ENCODE data around the gene SMIM36. TPM values are rescaled to one million over a fixed set of nuclear protein-coding genes. Genes with fewer than 3 reads are reported as not detected.
A peak's percentile ranks its signal among the peaks of the same experiment; 100 is the strongest.
"Not testable (repeated sequence)": the region's sequence is repeated elsewhere in the genome, so short reads cannot be mapped to it uniquely, and the experiment has no call there.

Gene SMIM36
- total and polyA plus RNA-seq, 5 experiments from 2014 or later = 0.05 TPM; not detected in 4

- H3K27me3 Mint-ChIP-seq = peaks cover 0 to 15% (median 0%) of the 10 kb centered on the region in 5 donors
- ATAC-seq, H3K9me3 Mint-ChIP-seq, H3K36me3 Mint-ChIP-seq, H3K27ac Mint-ChIP-seq, H3K4me3 Mint-ChIP-seq, H3K4me1 Mint-ChIP-seq, DNase-seq: not testable (repeated sequence)
- POLR2A ChIA-PET = interaction anchor here (0.7 kb wide), 1 partner anchor 56 kb away, joined by 3 read pairs; no protein-coding TSS in a partner anchor
These were observed 65.2 kb downstream of the SMIM36 start for GRCh38 chr17:55446004-55446403.

- POLR2A ChIA-PET = no interaction called here
- DNase-seq = no peak
- peaks cover 0 to 1% (median 0%) of the 10 kb centered on the region in 9 donors for H3K9me3 Mint-ChIP-seq
- H3K36me3 Mint-ChIP-seq = no peaks in the 10 kb centered on the region
- H3K4me3 Mint-ChIP-seq = no peak overlapping the region
- no peak for ATAC-seq
- peaks cover 0 to 6% (median 0%) of the 10 kb centered on the region in 4 donors for H3K4me1 Mint-ChIP-seq
- no peak overlapping the region for H3K27ac Mint-ChIP-seq
- H3K27me3 Mint-ChIP-seq = peaks cover 0 to 13% (median 0%) of the 10 kb centered on the region in 5 donors
These were observed 66.5 kb downstream of the SMIM36 start for GRCh38 chr17:55444471-55445441.

GRCh38 chr17:55443904-55444303, 67.3 kb downstream of the SMIM36 start:
- H3K27me3 Mint-ChIP-seq = peaks cover 0 to 4% (median 0%) of the 10 kb centered on the region in 5 donors
- POLR2A ChIA-PET = no interaction called here

GRCh38 chr17:55442953-55443683, 68.1 kb downstream of the SMIM36 start:
- Mint-ChIP-seq H3K36me3 (no peaks in the 10 kb centered on the region), H3K27me3 (peaks cover 0 to 3% (median 0%) of the 10 kb centered on the region in 5 donors), H3K4me3 (no peak overlapping the region), H3K9me3 (peaks cover 0 to 1% (median 0%) of the 10 kb centered on the region in 9 donors), H3K4me1 (peaks cover 0 to 8% (median 0%) of the 10 kb centered on the region in 4 donors), H3K27ac (no peak overlapping the region)
- ATAC-seq (no peak), DNase-seq (no peak)
- POLR2A ChIA-PET = no interaction called here

More at GRCh38 chr17:55443904-55444303, 67.3 kb downstream of the SMIM36 start:
- Mint-ChIP-seq H3K4me1 (peaks cover 0 to 6% (median 0%) of the 10 kb centered on the region in 4 donors), H3K36me3 (no peaks in the 10 kb centered on the region), H3K9me3 (peaks cover 0 to 1% (median 0%) of the 10 kb centered on the region in 9 donors), H3K4me3 (no peak overlapping the region), H3K27ac (no peak overlapping the region)
- DNase-seq (no peak), ATAC-seq (no peak)

- Mint-ChIP-seq H3K4me1 (peaks cover 0 to 14% (median 2%) of the 10 kb centered on the region in 4 donors), H3K4me3 (no peak overlapping the region), H3K27me3 (peaks cover 0 to 6% (median 3%) of the 10 kb centered on the region in 5 donors), H3K36me3 (no peaks in the 10 kb centered on the region), H3K9me3 (peaks cover 0 to 1% (median 0%) of the 10 kb centered on the region in 9 donors), H3K27ac (no peak overlapping the region)
- ATAC-seq = no peak
- no peak for DNase-seq
- POLR2A ChIA-PET = no interaction called here
These were observed 68.8 kb downstream of the SMIM36 start for GRCh38 chr17:55442462-55442861.

- no peak overlapping the region for H3K4me3 Mint-ChIP-seq
- POLR2A ChIA-PET = no interaction called here
- no peaks in the 10 kb centered on the region for H3K36me3 Mint-ChIP-seq
- no peak for ATAC-seq
- peaks cover 0 to 24% (median 4%) of the 10 kb centered on the region in 4 donors for H3K4me1 Mint-ChIP-seq
- no peaks in the 10 kb centered on the region for H3K9me3 Mint-ChIP-seq
- peaks cover 0 to 9% (median 3%) of the 10 kb centered on the region in 5 donors for H3K27me3 Mint-ChIP-seq
- no peak overlapping the region for H3K27ac Mint-ChIP-seq
- no peak for DNase-seq
These were observed 69.7 kb downstream of the SMIM36 start for GRCh38 chr17:55441544-55441943.

- POLR2A ChIA-PET = no interaction called here
- no peaks in the 10 kb centered on the region for H3K9me3 Mint-ChIP-seq
- peaks cover 0 to 9% (median 4%) of the 10 kb centered on the region in 5 donors for H3K27me3 Mint-ChIP-seq
- no peak for ATAC-seq
- H3K4me1 Mint-ChIP-seq = peaks cover 0 to 31% (median 4%) of the 10 kb centered on the region in 4 donors
- H3K4me3 Mint-ChIP-seq = no peak overlapping the region
- no peak for DNase-seq
- H3K36me3 Mint-ChIP-seq = no peaks in the 10 kb centered on the region
- H3K27ac Mint-ChIP-seq = peak overlapping the region in 1 of 10 donors; percentile 16
These were observed 70.9 kb downstream of the SMIM36 start for GRCh38 chr17:55440391-55440790.

- peaks cover 2 to 12% (median 6%) of the 10 kb centered on the region in 5 donors for H3K27me3 Mint-ChIP-seq
- peaks cover 8 to 39% (median 11%) of the 10 kb centered on the region in 4 donors for H3K4me1 Mint-ChIP-seq
- no peaks in the 10 kb centered on the region for H3K36me3 Mint-ChIP-seq
- H3K27ac Mint-ChIP-seq = peak overlapping the region in 2 of 10 donors; percentile 15 to 57
- POLR2A ChIA-PET = no interaction called here
- peak overlapping the region in 1 of 10 donors; percentile 13 for H3K4me3 Mint-ChIP-seq
- DNase-seq = peak in 1 of 10 donors; percentile 19
- ATAC-seq = no peak
- no peaks in the 10 kb centered on the region for H3K9me3 Mint-ChIP-seq
These were observed 74.1 kb downstream of the SMIM36 start for GRCh38 chr17:55437159-55437605.

- no peak for ATAC-seq
- H3K4me3 Mint-ChIP-seq = no peak overlapping the region
- POLR2A ChIA-PET = no interaction called here
- DNase-seq = no peak
- H3K36me3 Mint-ChIP-seq = no peaks in the 10 kb centered on the region
- peaks cover 2 to 12% (median 6%) of the 10 kb centered on the region in 5 donors for H3K27me3 Mint-ChIP-seq
- H3K9me3 Mint-ChIP-seq = no peaks in the 10 kb centered on the region
- H3K27ac Mint-ChIP-seq = peak overlapping the region in 1 of 10 donors; percentile 15
- H3K4me1 Mint-ChIP-seq = peaks cover 11 to 40% (median 13%) of the 10 kb centered on the region in 4 donors
These were observed 74.8 kb downstream of the SMIM36 start for GRCh38 chr17:55436224-55437158.

GRCh38 chr17:55435408-55435807, 75.8 kb downstream of the SMIM36 start:
- Mint-ChIP-seq H3K4me1 (peaks cover 13 to 40% (median 17%) of the 10 kb centered on the region in 4 donors), H3K27ac (peak overlapping the region in 2 of 10 donors; percentile 25 to 49), H3K9me3 (no peaks in the 10 kb centered on the region), H3K36me3 (no peaks in the 10 kb centered on the region), H3K4me3 (no peak overlapping the region), H3K27me3 (peaks cover 2 to 12% (median 6%) of the 10 kb centered on the region in 5 donors)
- DNase-seq (no peak), ATAC-seq (no peak)
- POLR2A ChIA-PET = no interaction called here

GRCh38 chr17:55434721-55435120, 76.5 kb downstream of the SMIM36 start:
- Mint-ChIP-seq H3K4me3 (no peak overlapping the region), H3K27ac (no peak overlapping the region), H3K27me3 (peaks cover 2 to 12% (median 6%) of the 10 kb centered on the region in 5 donors), H3K36me3 (no peaks in the 10 kb centered on the region), H3K4me1 (peaks cover 13 to 40% (median 17%) of the 10 kb centered on the region in 4 donors), H3K9me3 (no peaks in the 10 kb centered on the region)
- ATAC-seq = no peak
- POLR2A ChIA-PET = no interaction called here
- no peak for DNase-seq

Measured in naive thymus-derived CD8-positive, alpha-beta T cell (primary cell).